ENCODE measurements around the gene FMO2. TPM values are rescaled to one million over a fixed set of nuclear protein-coding genes. Genes with fewer than 3 reads are reported as not detected.
"Not testable (repeated sequence)": the region's sequence is repeated elsewhere in the genome, so short reads cannot be mapped to it uniquely, and the experiment has no call there.

FMO2 gene
- polyA plus RNA-seq, 4 donors, result 0.52 to 1.9 (median 1.6) TPM

DNA sequence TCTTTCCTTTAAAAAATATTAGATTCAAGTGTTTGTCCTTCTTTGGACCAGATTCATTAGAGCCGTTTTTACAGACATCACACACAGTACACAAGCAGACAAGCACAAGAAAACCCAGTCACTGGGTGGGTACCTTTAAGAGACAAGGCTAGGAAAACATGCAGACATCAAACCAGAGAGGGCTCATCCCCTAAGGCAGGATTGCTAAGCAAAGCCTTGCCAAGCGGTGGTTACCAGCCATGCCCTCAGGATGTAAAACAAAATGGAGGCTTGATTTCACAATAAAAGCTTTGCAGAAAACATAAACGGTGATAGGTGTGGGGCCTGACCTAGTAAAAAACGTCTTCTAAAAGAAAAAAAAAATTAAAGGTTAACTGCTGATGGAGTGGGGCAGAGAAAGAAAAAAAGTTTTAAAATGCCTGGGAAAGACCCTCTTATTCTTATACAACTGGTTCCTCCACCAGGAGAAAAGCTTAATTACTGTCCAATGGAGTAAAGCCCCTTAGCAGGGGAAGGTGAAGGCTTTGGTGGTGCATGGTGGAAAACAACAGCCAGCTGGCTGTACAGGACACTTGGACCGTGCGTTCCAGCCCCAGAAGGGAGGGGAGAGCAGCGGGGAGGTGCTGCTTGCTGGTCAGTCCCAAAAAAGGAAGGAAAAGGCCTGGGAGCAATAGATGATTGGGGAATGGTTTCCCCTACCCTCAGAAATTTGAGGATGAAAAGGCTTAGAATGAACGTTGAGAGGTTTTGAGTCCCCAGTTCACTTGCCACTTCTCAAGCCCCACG is 32.8 kb downstream of the FMO2 start:
- no peak for DNase-seq (ENCODE audit: low read depth in 4 of 4, low spot score in 3 of 4)

DNA sequence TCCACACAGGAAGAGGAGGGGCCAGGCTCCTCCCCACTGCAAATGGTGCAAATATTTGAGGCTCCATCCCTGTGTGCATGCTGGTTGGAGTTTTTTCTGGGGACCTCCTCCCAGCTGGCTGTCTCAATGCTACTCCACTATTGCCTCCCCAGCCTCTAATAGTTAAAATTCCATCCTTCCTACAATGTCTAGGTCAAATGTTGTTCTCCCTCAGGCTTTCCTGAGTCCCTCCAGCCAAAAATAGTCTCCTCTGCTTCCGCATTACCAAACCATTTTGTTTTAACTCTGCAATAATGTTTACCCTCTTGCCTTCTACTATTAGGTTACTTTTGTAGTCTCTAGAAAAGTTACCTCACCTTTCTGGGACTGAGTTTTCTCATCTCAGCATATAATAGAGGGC is 33.6 kb downstream of the FMO2 start:
- DNase-seq (ENCODE audit: low read depth in 4 of 4, low spot score in 3 of 4), result no peak

DNA sequence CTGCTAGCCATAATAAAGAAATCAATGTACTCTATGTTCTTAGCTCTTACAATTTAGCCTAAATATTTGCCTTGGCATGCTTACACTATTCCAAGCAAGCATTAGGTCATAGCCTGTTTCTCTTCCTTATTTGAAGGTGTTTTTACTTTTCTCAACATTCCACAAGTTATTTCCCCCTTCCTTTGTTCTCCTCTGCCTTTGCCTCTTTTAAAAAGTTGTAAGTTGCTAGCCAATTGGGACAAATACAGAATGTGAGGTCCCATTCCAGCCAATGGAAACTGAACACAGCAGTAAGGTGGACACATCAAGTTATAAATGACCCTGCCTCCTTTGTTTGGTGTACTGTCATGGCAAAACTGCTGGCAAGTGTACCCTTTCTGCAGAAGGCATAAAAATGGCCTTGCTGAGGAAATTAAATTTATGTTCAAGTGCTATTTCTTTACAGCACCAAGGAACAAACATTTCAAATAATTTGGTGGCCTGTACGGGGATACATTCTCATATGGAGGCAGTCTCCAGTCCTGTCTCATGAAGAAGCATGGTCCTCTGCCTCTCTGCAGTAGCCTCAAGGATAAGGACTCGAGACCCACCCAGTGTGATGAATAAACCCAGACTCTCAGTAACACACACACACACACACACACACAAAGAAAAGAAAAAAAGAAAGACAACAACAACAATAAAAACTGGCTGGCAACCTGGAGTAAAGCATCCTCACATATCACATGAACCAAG is 34.4 kb downstream of the FMO2 start:
- DNase-seq (ENCODE audit: low read depth in 4 of 4, low spot score in 3 of 4), result no peak

DNA sequence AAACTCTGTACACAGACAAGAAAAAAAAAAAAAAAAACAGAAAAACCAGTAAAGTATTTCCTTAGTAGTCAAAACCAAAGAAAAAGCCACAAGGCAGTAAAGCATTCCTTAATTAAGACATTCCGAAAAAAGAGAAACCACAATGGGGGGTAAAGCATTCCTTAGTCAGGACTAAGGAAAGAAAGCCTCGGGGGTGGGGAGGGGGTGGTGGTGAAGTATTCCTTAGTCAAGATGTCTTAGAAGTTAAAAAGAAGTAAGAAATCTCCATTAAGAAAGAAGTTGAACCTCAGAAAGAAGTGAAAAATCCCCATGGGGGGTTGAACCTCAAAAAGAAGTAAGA is 35.0 kb downstream of the FMO2 start:
- no peak for DNase-seq (ENCODE audit: low read depth in 4 of 4, low spot score in 3 of 4)

DNA sequence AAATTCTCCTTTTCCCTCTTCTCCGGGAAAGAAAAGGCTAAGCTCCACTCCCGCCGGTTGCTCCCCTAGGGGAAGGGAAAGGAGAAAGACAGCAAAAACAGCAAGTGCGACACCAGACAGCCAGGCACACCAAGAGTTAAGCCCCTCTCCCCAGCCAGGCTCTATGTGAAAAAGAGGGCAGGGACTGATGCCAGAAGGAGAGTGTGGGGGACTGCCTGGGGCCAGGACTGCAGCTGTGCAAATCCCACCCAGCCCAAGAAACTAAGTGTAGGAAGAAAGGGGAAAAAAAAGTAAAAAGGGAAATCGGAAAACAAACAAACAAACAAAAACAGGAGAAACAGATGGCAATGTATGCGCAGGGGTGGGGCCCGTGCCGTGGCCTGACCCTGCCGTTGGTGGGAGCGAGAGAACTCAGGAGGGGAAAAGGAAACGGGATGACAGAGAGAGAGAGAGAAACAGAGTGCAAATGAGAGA is 35.5 kb downstream of the FMO2 start:
- peak in 2 of 4 donors; percentile 38 to 43 for DNase-seq (ENCODE audit: low read depth in 4 of 4, low spot score in 3 of 4)

DNA sequence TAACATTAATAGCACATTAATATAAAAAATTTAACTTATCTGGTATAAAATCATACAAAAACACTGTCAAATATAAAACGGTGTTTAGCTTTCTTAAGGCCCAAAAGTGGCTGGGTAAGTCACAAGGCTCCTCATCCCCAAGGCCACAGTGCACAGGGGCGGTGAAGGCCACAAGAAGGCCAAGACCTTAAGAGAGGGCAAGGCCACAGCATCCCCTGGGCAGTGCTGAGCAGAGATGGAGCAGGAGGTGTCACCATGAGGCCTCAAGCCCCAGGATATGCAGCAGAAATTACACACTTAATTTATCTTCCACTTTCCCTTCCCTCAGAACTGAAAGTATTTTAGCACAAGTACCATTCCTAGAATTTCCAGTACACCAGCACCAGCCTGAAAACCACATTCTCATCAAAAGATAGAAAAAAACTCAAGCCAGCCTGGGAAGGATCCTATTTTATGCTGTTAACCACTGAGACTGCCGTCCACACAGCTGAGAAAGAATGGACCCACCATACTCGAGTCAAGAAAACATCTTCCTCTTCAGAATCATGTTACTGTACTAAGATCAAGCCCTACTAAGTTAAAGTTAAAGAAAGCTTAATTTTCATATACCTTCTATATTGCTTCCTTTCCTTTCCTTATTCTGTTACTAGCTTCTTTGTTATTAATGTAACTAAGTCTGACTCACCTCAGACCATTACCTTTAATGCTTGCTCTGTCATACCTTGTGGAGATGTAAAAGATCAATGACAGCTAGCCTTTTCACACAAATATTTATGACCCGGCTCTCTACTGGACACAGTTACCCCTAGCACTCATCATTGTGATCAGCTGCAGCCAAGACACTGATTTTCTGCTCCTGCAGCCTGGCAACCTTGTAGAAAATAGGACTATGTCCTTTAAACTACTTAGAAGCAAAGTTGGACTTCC is 36.8 kb downstream of the FMO2 start:
- no peak for DNase-seq (ENCODE audit: low read depth in 4 of 4, low spot score in 3 of 4)

DNA sequence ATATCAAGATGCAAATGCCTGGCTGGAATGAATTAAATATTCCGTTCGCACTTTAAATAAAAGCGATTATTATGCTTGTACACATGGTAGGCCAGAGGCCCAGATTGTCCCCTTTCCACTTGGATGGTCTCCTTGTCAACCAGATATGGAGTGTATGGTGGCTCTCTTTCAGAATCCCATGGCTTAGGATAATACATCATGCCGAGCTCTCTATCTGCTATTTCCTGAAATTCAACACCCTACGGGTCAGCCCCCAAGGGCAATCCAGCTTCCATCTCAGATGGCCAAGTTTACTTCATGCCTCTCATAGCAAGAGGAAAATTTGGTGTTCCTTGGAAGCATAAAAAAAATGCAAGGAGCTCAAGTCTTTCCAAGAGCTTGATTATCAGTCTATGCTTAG is 37.8 kb downstream of the FMO2 start:
- no peak for DNase-seq (ENCODE audit: low read depth in 4 of 4, low spot score in 3 of 4)

DNA sequence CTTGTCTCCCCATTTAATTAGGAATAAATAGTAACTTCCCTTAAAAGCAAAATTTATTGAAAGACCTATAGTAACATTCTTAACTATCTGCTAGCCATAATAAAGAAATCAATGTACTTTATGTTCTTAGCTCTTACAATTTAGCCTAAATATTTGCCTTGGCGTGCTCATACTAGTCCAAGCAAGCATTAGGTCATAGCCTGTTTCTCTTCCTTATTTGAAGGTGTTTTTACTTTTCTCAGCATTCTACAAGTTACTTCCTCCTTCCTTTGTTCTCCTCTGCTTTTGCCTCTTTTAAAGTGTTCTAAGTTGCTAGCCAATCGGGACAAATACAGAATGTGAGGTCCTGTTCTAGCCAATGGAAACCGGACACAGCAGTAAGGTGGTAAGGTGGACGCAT is 39.2 kb downstream of the FMO2 start:
- DNase-seq (ENCODE audit: low read depth in 4 of 4, low spot score in 3 of 4), result not testable (repeated sequence)

DNA sequence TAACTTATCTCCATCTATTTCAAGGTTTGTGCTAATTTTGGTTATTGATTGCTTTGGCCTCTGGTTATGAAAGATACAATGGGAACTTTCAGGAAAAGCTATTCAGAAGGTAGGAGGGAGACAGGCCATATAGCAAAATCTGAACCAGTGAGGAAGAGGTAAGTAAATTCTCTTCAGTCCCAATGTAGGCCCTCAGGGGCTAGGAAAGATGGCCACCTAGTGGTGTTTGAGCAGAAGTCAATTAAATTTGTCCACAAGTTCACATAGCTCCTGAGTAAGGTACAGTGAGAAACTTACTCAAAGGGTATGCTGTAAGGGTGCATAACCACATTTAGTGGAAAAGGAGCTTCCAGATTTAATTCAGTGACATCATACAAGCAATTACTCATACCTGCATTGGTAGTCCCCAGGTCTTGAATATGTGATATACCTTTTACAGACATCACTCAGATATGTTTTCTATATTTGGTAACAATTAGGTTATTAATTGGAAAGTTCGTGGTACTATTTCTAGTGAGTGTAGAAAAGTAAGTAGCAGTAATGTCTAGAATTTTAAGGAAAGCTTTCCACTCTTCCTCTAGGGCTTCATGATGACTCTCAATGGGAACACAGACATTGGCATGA is 41.8 kb downstream of the FMO2 start:
- no peak for DNase-seq (ENCODE audit: low read depth in 4 of 4, low spot score in 3 of 4)

DNA sequence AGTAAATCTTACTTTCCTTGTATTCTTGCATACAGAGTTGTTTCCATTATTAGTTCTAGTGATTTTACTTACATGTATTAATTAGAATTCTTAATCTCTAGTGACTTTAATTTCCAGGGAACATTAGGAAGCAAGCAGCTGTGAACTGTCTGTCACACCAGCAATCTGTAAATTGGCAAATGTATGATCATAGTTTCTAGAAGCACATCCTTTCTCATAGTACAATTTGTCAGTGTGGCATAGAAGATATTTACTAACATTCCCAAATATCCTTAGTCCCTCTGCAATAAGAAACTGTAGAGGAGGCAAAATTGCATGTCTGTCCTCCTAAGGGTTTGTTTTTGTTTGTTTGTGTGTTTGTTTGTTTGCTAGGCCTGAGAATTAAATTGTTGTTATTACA is 46.2 kb downstream of the FMO2 start:
- DNase-seq (ENCODE audit: low read depth in 4 of 4, low spot score in 3 of 4), result no peak

DNA sequence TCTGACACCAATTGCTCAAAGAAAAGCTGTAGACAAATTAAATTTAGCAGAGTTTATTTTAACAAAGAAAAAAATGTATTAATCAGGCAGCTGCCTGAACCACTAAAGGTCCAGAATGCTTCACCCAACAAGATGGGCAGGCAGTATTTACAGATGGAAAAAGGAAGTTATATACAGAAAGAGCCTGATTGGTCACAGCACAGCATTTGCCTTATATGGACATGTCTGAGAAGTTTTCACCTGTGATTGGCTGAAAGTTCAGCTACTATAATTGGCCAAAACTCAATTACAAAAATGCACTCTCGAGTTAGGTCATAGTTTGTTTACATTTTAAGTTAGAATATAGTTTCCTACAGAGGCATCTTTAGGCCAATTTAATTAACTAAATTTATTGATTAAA is 48.1 kb downstream of the FMO2 start:
- DNase-seq (ENCODE audit: low read depth in 4 of 4, low spot score in 3 of 4), result no peak

DNA sequence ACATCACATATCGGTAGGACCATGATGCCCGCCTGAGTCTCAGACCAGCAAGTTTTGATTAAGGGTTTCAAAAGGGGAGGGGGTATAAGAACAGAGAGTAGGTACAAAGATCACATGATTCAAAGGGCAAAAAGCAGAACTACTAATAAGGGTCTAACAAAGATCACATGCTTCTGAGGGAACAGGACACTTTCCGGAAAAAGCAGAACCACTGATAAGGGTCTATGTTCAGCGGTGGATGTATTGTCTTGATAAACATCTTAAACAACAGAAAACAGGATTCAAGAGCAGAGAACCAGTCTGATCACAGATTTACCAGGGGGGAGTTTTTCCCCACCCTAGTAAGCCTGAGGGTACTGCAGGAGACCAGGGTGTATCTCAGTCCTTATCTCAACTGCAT is 51.1 kb downstream of the FMO2 start:
- not testable (repeated sequence) for DNase-seq (ENCODE audit: low read depth in 4 of 4, low spot score in 3 of 4)

DNA sequence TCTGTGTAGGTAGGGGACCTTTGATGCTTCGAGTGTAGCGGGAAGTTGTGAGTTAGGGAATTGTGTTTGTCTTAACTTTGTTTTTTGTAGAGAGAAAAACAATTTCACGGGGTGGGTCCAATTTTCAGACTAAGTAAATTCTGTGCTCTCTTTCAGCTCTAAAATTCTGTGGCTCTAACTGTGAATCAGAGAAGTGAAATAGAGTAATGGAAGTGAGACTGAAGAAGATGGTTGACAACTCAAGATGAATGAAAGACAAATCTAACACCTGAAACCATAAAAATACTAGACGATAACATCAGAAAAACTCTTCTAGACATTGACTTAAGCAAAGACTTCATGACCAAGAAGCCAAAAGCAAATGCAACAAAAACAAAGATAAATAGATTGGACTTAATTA is 58.8 kb downstream of the FMO2 start:
- DNase-seq (ENCODE audit: low read depth in 4 of 4, low spot score in 3 of 4), result no peak

DNA sequence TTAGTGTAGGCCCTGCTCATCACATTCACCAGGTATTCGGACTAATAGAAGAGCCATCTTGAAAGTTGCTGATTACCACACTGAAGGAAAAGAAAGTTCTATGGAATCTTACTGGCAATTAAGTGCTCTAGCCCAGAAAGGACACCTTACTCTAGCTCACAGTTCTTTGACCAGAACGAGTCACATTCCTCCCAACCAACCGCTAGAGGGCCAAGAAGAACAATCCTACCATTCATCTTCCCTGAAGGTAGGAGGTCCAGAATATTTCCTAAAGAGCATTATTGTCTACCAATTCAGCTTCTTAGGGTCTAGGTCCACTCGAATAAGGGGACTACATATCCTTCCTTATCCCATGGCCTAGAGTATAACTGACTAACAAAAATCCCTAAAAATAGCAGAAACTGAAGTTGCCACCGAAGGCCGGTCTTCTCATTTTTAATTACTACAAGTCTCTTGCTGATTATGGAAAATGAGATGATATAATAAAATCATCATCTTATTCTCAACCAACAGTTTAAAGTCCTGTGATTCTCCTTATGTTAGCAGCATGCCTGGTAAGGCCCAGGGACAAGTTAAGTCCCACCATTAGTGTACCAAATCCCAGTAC is 60.5 kb downstream of the FMO2 start:
- no peak for DNase-seq (ENCODE audit: low read depth in 4 of 4, low spot score in 3 of 4)

DNA sequence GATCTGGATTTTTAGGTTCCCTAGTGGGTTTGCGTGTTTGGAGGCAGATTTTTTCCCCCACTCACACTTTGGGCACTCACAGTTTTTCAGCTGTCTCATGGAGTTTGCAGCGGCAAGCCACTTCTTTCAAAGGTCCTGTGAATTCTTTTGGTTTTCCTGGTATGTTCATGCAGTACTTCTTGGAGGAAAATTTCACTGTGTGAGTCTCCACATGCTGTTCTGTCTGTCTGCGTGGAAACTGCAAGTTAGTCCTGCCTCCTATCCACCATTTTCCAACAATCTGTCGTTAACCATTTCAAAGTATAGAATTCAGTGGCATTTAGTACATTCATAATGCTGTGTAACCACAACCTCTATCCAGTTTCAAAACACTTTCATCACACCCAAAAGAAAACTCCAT is 62.4 kb downstream of the FMO2 start:
- DNase-seq (ENCODE audit: low read depth in 4 of 4, low spot score in 3 of 4), result no peak

DNA sequence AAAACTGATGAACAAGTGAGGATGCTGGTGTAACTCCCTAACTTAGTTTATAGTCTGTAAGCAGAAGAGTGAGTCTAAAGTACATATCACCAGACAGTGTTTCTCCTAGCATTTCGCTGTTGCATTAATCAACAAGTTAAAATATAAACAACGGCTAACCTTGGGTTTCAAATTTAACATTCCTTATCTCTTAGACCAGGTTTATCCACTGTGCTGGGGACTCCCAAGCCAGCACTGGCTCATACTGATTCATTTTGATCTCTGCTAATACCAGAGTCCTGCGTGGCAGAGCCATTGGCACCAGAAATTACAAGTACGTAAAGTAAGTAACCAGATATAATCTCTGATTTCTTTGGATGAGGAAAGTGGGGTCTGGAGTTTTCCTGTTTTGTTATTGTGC is 63.2 kb downstream of the FMO2 start, which contains the start of gene FMO1:
Gene FMO1, plus strand, starts transcription at position 193 of the 400 bp plus-strand sequence. CDS start 9,594 bp downstream, outside the sequence.
- DNase-seq (ENCODE audit: low read depth in 4 of 4, low spot score in 3 of 4), result no peak

DNA sequence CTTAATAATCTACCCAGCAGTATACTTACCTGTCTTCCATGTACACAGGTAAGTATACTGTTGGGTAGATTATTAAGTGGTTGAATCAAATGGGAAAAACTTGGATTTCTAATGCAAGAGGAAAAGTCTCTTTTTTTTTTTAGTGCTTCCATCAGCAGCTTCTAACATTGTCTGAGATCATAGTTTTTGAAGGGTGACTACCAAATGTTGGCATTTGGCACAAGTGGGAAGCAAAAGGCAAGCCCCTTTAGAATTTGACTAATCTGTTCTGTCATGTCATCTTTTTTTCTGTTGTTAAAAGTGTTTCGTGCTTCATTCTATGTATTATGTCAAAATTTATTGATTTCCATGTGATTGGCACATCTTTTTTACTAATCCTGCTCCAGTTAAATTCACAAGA is 63.7 kb downstream of the FMO2 start:
- DNase-seq (ENCODE audit: low read depth in 4 of 4, low spot score in 3 of 4), result no peak

DNA sequence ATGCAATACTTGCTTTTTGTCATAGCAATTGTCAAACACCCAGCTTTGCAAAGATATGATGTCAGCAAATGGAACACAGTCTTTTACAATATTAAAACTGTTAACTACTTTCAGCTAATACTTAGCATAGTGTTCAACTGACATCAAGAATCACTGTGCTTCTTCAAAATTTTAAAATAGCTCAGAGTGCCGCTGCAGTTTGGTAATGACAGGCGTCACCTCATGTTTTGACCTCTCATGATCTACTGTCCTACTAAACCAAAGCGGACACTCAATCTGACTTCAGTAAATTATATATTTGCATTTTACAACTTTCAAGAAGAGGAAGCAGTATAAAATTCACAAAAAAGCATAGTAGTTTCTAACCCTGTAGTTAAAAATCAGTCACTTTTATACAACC is 65.2 kb downstream of the FMO2 start:
- DNase-seq (ENCODE audit: low read depth in 4 of 4, low spot score in 3 of 4), result no peak

DNA sequence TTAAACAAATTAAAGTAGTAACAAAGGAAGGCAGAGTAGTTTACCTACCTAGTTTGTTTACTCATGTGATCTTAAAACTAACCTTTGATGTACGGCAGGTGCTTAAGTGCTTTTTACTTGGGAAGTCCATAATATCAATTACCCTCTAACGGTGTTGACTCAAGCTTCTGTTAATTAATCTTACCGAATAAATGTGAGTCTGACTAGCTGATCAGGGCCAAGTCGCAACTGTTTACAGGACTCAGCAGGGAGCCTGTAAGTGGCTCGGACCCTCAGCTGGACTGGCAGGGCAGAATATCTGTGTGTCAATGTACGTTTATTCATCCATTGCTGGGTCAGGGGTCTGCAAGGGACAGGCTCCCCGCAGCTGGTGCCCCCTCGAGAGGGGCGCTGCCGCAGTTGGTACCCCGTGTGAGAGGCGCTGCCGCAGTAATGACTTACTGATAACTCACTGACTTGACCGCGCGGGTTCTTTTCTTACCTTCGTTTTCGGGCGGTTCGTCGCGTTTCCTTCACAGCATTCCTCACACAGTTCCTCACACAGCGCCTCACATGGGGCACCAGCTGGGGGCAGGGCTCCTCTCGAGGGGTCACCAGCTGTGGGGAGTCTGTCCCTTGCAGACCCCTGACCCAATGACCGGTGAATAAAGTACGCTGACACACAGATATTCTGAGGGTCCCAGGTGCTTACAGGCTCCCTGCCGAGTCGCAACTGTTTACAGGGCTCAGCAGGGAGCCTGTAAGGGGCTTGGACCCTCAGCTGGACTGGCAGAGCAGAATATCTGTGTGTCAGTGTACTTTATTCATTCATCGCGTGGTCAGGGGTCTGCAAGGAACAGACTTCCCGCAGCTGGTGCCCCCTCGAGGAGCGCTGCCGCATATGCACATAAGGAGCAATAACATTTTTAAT is 66.2 kb downstream of the FMO2 start:
- no peak for DNase-seq (ENCODE audit: low read depth in 4 of 4, low spot score in 3 of 4)
